Measurements from ENCODE around the gene KIAA0930. TPM values are rescaled to one million over a fixed set of nuclear protein-coding genes. Genes with fewer than 3 reads are reported as not detected.
"Not testable (repeated sequence)": the region's sequence is repeated elsewhere in the genome, so short reads cannot be mapped to it uniquely, and the experiment has no call there.

The KIAA0930 gene
- polyA plus RNA-seq, 1 donor: 16.4 TPM

GRCh38 chr22:45262931-45263462, 22.3 kb upstream of the KIAA0930 start:
- no peak for DNase-seq

GRCh38 chr22:45262195-45262930, 21.7 kb upstream of the KIAA0930 start:
- no peak for DNase-seq

GRCh38 chr22:45261407-45262088, 20.9 kb upstream of the KIAA0930 start:
- no peak for DNase-seq

DNA sequence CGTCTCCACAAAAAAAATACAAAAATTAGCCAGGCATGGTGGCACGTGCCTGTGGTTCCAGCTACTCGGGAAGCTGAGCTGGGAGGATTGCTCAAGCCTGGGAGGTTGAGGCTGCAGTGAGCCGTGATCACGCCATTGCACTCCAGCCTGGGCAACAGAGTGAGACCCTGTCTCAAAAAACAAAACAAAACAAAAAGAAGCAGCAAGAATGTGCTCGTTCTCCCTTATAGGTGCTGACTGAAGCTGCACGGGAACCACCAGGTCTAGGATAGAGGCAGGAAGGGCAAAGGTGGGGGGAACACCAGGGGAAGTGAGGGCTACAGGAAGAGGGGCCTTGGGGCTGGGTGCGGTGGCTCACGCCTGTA, 19.7 kb upstream of the KIAA0930 start:
- DNase-seq: not testable (repeated sequence)

DNA sequence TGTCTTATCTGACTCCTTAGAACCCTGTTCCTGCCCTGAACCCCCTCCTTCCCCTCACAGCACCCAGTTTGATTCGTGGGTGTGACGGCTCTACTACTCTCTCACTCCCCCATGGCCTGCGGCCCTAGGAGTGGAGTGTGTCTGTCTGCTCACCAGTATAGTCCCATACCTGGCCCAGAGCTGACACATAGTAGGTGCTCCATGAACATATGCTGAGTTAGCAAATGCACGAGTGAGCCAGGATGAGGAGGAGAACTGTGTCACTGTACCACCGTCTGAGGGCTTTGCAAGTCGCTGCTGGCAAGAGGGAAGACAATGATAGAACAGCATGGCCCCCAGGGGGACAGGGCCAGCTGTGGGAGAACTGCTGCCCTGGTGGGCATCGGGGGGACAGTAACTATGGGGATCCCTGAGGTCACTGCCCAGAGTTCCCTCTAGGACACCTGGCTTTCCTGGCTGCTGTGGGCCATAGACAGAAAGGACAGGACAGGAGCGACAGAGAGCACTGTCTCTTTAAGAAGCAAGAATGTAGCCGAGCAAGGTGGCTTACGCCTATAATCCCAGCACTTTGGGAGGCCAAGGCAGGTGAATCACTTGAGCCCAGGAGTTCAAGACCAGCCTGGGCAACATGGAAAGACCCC, 19.2 kb upstream of the KIAA0930 start:
- no peak for DNase-seq

DNA sequence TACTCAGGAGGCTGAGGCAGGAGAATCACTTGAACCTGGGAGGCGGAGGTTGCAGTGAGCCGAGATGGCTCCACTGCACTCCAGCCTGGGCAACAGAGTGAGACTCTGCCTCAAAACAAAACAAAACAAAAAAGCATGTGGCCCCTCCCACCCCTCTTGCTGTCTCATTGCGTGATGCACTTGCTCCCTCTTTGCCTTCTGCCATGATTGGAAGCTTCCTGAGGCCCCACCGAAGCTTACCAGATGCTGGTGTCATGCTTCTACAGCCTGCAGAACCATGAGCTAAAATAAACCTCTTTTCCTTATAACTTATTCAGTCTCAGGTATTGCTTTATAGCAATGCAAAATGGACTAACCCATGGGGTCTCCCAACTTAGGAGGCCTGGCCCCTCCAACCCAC, 17.2 kb upstream of the KIAA0930 start:
- not testable (repeated sequence) for DNase-seq

GRCh38 chr22:45254789-45255278, 14.1 kb upstream of the KIAA0930 start:
- no peak for DNase-seq

DNA sequence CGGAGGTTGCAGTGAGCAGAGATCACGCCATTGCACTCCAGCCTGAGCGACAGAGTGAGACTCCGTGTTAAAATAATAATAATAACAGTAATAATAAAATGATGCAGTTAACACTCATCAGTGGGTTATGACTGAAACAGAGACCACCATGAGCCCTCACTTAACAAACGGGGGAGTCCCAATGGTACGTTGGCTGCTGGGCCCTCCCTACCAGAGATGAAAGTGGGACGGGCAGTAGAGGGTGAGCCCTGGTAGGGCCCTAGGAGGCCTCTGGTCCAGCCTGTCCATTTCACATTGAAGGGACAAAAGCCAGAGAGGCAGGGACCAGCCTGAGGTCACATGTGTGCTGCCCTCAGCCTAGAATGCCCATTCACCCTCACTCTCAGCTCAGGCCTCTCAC, 13.7 kb upstream of the KIAA0930 start:
- DNase-seq: no peak

- no peak for DNase-seq
These were observed 12.4 kb upstream of the KIAA0930 start for GRCh38 chr22:45253039-45253641.

- no peak for DNase-seq
These were observed 11.1 kb upstream of the KIAA0930 start for GRCh38 chr22:45251825-45252224.

GRCh38 chr22:45248832-45249561, 8.3 kb upstream of the KIAA0930 start:
- DNase-seq: no peak

DNA sequence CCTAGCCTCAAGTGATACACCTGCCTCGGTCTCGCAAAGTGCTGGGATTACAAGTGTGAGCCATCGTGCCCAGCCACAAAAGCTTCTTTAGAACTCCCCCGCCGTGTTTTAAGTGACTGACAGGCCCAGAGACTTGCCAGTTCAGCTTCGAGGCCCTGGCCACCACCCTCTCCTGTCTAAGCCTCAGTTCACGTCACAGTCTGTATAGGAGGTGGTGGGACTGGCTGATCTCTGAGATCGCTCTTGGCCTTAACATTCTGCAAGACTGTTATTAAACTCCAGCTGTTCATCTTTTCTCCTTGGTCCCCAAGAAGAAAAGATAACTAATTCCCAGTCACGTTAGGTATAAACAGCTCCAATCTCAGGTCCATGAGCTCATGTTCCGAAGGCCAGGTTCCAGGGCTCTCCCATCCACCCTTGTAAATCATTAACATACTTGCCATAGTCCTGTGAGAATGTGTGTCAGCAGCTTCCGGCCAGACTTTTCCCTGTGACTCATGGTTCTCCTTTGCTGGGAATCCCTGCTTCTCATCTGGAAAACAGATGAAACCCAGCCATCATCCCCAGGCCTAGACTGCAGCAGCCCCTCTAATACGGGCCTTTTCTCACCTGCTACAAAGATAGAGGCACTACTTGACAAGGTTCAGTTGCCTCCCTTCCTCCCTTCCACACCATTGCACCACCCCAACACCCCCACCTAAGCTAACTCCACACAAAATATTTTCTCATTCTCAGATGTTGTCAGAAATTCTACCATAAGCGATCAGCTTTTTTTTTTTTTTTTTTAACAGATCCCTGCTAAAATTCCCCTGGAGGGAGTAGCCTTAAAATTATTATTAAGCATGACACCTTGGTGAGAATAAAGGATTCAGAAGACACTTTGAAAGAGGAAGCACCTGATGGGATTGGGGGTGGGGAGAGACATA, 5.6 kb upstream of the KIAA0930 start:
- no peak for DNase-seq

- no peak for DNase-seq
These were observed 4.2 kb upstream of the KIAA0930 start for GRCh38 chr22:45244916-45245315.

GRCh38 chr22:45242778-45243191, 2.1 kb upstream of the KIAA0930 start:
- DNase-seq: no peak

DNA sequence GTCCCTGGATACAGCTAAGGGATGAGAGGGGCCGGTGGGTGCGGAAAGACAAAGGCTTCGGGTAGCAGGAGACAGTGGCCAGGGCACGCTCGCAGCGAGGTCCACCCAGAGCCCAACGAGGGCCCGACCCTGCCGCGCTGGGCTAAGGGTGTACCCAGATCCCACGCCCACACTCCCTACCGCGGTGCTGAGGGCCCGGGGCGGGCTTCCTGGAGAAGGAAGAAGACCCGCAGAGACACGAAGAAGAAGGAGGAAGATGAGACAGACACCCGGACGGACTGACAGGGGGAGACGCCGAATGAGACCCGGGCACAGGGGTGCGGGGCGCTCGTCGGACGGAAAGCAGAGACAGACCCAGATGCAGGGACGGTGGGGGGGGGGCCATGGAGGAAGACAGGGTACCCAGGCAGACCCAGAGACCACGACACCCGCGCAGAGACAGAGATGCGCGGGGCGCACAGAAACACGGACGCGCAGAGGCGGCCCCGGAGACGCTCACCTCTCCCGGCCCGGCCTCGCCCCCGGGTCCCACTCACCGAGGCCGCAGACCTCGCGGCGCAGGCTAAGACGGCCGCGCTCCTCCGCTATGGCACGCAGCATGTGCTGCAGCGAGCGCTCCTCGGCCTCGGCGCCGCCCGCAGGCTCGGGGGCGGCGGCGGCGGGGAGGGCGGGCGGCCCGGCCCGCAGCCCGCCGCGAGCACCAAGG, 437 bp downstream of the KIAA0930 start:
- DNase-seq: no peak

DNA sequence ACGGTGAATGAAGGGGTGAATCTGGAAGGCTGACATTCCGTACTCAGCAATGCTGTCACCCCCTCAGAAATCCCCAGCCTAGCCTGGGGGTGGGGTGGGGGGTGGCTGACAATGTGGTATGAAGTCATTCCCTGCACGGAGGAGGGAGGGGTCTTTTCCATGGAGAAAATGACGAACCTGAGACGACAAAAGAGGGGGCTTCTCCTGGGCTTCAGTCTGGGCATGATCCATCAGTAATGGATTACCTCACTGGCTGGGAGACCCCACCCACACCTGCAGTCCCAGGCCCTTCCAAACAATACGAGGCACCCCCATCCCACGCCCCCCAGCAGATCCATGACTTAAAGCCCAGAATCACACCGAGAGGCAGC, 1.0 kb downstream of the KIAA0930 start:
- DNase-seq: no peak

- no peak for DNase-seq
These were observed 1.6 kb downstream of the KIAA0930 start for GRCh38 chr22:45238957-45239680.

DNA sequence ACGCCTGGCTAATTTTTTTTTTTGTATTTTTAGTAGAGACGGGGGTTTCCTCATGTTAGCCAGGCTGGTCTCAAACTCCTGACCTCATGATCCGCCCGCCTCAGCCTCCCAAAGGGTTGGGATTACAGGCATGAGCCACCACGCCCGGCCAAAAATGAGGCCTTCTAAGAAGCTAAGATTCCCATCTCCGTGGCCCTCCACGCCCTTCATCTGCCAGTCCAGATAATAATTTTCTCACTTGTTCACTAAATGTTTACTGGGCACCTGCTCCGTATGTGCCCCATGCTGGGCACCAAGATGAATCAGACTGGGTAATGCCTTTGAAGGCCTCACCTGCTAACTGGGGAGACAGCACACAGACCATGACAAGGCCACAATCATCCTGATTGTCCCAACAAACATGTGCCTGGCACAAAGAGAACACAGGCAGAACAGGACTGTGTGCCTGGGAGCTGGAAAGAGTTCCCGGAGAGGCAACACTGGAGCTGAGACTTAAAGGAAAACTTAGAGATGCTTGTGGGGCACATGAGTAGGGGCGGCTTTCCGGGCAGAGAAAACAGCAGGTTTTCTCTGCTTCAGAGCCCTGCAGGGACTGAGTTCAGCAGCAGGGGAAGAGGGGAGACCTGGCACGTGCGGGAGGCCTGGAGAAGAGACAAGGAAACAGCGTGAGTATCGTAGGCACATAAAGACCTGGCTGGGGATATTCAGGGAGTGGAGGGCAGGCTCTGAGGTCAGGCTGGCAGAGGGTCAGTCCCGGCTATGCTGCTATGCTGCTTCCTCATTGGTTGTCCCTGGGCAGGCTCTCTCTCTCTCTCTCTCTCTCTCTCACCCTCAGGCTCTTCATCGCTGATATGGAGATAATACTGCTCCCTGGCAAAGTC, 2.4 kb downstream of the KIAA0930 start:
- DNase-seq: no peak

All from hindlimb muscle (tissue), 1 donor.